ENCODE results near the gene DYNLT1.

DNA sequence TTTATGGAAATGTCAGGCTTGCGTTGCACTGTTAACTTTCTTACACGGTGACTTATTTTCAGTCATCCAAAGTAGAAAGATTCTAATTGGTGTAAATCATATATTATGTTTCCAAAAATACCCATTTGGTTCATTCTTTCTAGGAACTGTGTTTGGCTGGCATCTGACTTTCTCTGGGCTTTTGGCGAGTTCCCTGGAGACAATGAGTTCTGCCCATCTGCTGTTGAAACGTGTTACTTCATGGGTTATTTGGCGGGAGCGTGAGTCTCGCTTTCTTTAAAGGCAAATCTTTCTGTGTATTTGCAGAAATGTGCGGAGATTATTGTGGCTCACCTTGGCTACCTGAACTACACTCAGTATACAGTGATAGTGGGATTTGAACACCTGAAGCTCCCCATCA, 55.2 kb downstream of the DYNLT1 start:
- TF ChIP-seq POLR2A (IDR thresholded peaks at IDR 0.05) (no peak), POLR2AphosphoS5 (IDR thresholded peaks at IDR 0.05) (no peak)

Data from upper lobe of left lung (tissue), 4 donors.